Stimulated activated CD8-positive, alpha-beta memory T cell treated with anti-CD3 and anti-CD28 coated beads, Interleukin-12 subunit alpha, Interleukin-12 subunit beta, amount 100 ng/mL, for 24 hours (primary cell): ENCODE data around the gene PREP.

Experiments
- DNase-seq: peaks from one replicate; pipeline ENCODE4 v3.0.0-alpha.2; 2020; ENCODE audit errors: extremely low read depth

The PREP gene

GRCh38 chr6:105397987-105398386, 4.9 kb downstream of the PREP start:
- no peak for DNase-seq

- DNase-seq, result no peak
Measured at GRCh38 chr6:105391705-105392104, 11.2 kb downstream of the PREP start.

DNA sequence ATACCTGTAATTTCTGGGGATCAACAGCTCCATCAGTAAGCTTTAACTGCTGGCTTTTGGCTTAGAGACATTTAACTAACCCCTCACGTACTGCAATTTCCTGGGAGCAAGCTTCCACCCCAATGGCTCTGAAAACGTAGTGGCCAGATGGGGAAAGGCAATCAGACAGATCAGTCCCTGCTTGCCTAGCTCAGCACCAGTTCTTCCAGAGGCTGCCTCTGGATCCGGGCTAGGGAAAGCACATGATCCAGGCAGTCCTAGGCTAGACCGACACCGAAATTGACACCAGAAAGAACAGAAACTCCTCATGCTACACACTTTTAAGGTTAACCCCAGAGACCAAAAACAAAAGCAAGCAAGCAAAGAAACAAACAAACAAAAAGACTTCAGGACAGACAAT, 13.3 kb downstream of the PREP start:
- DNase-seq, result no peak

GRCh38 chr6:105388392-105388791, 14.5 kb downstream of the PREP start:
- no peak for DNase-seq

- DNase-seq, result no peak
Measured at GRCh38 chr6:105384004-105384403, 18.9 kb downstream of the PREP start.

DNA sequence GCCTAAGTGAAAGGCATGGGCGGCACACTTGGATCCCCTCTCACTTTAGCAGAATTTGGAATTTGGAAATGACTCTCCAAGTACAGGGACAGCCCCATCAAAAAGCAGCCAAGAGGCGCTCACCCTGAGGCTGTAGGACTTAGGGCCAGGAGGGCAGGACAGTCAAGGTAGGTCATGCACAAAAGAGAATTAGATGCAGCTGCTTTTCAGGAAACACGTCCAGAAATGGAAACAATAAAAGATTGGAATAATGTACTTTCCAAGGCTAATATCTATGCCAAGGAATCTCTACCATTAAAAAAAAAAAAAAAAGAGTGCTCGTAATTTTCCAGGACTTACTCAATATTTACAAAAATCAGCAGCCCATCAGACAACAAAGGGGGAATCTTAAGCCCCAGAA, 19.9 kb downstream of the PREP start:
- DNase-seq, result no peak

- no peak for DNase-seq
Measured at GRCh38 chr6:105382496-105382895, 20.4 kb downstream of the PREP start.

- DNase-seq, result no peak
Measured at GRCh38 chr6:105380634-105381033, 22.2 kb downstream of the PREP start.

DNA sequence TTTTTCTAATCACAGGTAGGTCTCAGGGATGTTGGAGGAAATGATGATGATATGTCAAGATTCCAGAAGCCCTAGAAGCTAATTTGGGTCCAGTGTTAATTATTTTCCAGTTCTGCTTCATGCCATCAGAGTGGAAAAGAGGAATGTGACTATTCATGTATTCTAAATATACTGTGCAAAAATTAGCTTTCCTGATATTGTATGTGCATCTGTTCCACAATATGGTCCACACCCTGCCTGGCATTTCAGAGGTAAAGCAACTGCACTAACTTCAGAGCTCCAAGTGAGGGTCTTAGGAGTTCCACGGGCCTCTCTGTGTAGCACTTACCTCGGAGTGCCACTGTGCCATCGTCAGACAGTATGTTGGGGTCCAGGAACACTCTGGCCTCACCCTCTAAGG, 27.1 kb downstream of the PREP start:
- no peak for DNase-seq

DNA sequence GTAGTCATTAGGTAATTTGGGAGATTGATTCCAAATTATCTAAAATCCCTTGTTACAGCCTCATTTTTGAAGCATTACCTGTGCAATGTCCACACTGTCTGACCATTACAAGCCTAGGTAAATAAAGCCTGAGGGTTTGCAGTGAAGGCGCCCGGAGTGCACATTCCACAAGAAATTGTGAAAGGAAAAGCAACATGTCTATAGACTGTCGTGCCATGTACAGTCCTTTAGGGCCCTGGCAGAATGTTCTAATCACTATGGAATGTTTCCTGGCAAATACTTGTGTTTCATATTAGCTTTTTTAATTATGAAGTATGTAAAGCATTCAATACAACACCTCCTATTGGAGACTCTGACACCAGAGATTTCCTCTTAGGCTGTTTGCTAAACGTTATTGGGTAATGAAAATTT, 28.9 kb downstream of the PREP start:
- DNase-seq, result no peak

DNA sequence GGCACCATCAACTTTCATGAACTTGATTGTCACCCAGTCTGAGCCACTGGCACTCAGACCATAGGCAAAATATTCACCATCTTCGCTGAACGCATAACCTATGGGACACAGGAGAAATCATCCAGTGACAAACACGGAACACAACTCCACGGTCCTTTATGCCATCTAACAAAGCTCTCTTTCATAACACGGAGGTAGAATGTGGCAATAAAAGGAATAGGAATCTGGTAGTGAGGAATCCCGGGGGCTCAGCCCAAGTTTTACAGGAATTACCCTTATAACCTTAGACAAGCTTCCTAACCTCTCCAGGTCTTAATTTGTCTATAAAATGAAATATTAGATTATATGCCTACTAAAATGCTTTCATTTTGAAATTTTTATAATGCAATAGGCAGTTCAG, 29.4 kb downstream of the PREP start:
- no peak for DNase-seq

DNA sequence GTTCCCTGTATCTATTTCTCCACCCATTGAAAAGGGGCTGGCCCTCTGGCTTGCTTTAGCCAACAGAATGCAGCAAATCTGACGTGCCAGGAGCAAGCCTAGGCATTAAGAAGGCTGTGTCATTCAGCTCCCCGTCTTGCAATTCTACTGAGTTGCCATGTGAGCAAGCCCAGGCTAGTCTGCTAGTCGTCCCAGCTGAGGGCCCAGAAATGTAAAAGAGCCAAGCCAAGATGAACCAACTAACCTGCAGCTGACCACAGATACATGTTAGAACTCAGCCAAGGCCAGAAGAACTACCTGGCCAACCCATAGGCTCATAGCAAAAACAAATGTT, 30.1 kb downstream of the PREP start:
- no peak for DNase-seq

DNA sequence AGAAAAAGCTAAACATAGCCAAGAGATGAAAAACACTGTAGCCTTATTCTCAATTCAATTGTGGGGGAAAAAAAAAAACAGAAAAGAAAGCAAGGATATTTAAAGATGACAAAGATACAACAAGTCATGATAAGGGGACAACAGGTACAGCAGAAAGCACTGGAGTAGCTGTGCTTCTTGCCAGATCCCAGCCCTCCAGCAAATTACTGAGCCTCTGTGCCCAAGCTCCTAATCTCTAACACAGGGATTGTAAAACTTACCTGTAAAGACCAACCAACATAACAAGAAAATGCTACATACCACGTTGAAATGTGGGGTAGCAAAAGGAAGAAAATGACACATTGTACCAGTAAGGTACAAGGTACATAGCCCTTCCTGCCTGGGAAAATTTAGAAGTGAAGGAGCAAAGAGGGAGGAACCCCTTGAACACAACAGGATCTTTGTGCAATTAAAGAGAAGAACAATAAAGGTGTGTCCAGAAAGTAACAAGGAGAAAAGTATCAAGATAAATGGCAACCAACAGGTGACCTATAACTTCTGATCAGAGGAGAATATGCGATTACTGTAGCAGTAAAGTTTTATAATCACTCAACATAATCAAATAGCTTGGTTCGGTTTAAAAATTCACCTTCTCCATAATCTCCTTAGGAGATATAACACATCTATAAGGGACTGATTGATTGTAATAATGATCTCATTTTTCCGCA, 30.6 kb downstream of the PREP start:
- no peak for DNase-seq

DNA sequence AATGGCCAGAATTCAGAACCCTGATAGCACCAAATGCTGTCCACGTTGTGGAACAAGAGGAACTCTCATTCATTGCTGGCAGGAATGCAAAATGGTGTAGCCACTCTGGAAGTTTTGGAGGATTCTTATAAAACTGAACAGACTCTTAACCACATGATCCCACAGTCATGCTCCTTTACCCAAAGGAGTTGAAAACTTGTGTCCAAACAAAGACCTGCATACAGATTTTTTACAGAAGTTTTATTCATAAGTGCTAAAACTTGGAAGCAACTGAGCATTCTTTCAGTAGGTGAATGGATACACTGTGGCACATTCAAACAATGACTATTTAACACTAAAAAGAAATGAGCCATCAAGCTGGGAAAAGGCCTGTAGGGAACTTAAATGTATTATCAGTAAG, 32.5 kb downstream of the PREP start:
- DNase-seq, result no peak

DNA sequence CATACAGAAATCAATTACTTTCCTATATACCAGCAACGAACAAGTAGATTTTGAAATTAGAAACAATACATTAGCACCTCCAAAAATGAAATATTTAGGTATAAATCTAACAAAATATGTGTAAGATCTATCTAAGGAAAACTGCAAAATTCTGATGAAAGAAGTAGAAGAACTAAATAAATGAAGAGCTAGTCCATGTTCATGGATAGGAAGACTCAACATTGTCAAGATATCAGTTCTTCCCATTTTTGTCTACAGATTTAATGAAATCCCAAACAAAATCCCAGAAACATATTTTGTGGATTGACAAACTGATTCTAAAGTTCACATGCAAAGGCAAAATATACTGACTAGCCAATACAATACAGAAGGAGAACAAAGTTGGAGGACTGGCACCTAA, 33.7 kb downstream of the PREP start:
- DNase-seq, result no peak

DNA sequence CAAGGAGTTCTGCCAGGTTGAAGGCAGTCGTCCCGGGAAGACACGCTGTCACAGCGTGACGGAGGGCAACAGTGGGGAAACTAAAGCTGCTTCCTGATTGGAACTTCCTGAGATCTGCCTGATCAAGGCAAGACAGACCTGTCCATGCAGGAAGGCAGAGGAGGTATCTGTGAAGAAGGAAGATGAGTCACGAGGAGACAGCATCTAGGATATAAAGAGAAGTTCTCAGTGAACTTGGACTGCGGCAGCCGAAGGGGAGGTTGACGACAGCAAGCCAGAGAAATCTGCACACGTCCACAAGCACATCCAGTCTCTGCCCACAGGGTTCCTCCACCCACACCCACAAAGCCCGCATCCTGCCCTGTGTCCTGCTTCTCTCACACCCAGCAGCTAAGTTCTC, 38.6 kb downstream of the PREP start:
- DNase-seq, result no peak

GRCh38 chr6:105363100-105363754, 39.7 kb downstream of the PREP start:
- no peak for DNase-seq

DNA sequence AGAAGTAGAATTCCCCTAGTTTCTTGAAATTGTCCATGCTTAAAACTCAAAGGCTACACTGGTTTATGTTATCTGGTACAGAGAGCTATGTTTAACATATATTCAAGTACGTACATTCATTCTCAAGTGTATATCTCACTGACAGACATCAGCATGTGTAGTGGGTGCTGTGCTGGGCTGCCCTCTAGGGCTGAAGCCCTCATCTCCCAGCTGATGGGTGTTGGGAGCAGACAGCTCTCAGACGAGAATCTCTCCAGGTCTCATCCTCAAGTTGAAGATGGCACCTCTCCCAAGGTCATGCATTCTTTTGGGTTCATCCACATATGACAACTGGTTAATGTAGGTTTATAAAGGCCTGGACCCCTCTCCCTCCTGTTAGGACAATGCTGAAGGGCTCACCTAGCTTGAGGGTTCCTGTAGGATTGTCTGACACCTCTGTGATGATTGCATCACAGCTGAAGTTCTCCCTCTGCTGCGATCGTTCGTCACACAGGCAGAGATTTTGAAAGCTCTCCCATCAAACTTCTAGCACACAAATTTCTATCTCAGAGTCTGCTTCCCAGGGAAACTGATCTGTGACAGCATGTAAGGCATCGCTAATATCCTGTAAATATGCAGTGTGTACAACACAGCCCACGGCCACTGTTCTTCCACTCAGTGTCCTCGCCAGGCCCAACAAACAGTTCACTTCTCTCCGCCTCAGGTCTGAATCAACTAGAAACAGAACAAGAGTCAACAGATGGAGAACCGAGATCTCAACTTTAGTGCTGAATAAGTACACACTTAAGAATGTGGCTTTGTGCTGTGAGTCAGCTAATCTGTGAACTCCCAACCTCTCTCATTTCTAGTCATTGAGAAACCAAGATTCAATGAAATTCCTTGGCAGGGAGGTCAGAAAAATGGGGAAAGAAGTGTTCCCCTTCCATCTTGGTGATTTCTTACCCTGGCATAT, 43.2 kb downstream of the PREP start:
- DNase-seq, result no peak

DNA sequence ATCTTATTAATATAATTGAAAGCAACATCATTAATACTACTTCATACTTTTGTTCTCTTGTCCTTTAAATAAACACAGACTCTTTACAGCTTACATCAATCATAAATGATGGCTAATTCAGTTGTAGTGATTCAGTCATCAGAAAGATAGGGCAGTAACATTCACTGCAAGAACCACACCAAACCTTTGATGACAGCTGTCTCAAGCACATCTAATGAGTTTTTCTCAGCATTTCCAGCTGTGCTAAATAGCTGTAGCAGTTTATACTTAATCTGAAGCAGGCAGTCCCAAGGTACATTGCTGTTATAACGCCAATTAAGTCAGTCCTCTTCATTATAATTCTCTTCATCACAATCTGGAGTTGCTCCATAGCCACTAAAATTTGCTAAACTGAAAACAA, 45.7 kb downstream of the PREP start:
- no peak for DNase-seq

DNA sequence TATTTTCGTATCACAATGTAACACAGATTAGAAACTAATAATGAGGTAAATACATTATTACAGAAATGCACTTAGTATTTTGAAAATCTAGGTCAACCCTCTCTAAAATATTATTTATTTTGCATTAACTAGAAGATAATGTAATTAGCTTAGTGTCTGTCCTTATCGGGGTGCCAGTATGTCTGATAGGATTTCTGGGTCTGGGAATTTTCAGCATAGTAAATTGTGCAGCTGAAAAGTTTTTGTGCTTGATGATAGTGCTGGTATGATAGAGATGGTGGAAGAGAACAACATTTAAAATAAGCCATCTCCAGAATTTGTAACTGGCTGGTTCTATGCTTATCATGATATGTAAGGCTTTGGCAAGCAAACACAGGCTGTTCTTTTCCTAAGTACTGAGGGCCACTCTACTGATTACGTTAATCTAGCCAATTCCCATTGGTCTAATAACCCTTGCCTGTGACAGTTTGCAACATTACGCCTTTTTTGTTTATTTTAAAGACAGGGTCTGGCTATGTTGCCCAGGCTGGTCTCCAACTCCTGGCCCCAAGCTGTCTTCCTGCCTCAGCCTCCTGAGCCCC, 50.8 kb downstream of the PREP start:
- no peak for DNase-seq

DNA sequence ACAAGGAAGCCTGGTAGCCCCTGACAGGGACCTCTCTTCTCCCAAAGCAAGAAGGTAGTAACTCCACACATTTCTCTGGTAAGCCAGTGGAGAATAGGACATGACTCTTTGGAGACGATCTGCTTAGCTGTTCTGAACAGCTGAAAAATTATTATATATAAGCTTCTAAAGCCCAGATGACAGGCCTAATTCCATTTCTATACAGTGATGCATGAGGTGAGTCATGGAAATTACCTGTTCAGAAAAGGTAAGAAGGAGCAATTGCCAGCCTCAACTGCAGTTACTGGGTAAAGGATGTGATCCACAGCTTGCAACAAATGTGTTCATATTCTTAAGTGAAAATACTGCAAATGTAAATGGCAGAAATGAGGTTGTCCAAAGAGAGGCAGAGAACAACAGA, 54.0 kb downstream of the PREP start:
- no peak for DNase-seq

- DNase-seq, result no peak
Measured at GRCh38 chr6:105346052-105346451, 56.8 kb downstream of the PREP start.
